Measurements from ENCODE around the gene ZNF618.

The ZNF618 gene

DNA sequence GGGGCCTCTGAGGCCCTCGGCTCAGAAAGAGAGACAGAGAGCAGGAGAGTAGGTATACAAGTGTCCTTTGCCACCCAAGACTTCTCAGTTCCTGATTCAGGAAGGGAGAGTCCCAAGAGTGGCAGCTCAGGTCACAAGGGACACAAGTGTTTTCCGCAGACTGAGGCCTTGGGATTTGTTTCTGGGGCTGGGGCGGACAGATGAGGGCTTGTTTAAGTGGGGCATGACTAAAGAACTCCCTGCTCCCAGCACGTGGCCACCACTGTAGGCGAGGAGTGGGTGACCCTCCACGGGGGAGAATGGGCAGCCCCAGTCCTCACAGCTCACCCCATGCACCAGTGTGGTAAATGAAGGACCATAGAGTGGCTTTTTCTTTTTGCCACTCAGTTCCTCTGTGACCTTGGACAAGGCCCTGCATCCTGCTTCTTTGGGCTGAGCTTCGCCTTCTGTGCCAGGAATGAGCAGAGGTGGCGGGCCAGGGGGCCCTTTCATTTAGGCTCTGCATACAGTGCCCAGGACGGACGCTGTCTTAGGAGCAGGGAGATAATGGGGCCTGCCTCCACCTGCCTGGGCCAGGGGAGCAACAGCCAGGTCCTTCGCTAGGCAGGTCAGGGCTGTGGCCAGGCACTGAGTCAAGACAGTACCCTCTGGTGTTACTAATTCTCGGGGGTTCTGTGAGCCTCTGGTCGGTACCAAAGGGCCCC, 151.2 kb downstream of the ZNF618 start:
- Histone ChIP-seq H3K27me3 (ENCODE audit: control insufficient read depth, low read length) (no peaks in the 10 kb centered on the region), H4K20me1 (ENCODE audit: control insufficient read depth, insufficient read depth, low read depth, low read length) (no peaks in the 10 kb centered on the region), H3K79me2 (ENCODE audit: control insufficient read depth, low read length) (no peaks in the 10 kb centered on the region), H3F3A (ENCODE audit: control insufficient read depth, insufficient read depth) (no peaks in the 10 kb centered on the region), H3K4me2 (ENCODE audit: low read length) (no peak overlapping the region), H3K4me1 (ENCODE audit: control insufficient read depth, low read length) (no peaks in the 10 kb centered on the region), H3K9me3 (ENCODE audit: control insufficient read depth, insufficient read depth, low read length) (0 out of 2 replicates have a peak, but pooled peaks cover 7% of the 10 kb centered on the region), H3K27ac (ENCODE audit: low read depth, low read length) (no peak overlapping the region), H3K9me2 (replicated peaks; ENCODE audit: control insufficient read depth, low read length) (no peaks in the 10 kb centered on the region), H3K36me3 (ENCODE audit: control insufficient read depth, low read length) (no peaks in the 10 kb centered on the region), H3K4me3 (ENCODE audit: low read length) (no peak overlapping the region)
- TF ChIP-seq, protein P1, sequence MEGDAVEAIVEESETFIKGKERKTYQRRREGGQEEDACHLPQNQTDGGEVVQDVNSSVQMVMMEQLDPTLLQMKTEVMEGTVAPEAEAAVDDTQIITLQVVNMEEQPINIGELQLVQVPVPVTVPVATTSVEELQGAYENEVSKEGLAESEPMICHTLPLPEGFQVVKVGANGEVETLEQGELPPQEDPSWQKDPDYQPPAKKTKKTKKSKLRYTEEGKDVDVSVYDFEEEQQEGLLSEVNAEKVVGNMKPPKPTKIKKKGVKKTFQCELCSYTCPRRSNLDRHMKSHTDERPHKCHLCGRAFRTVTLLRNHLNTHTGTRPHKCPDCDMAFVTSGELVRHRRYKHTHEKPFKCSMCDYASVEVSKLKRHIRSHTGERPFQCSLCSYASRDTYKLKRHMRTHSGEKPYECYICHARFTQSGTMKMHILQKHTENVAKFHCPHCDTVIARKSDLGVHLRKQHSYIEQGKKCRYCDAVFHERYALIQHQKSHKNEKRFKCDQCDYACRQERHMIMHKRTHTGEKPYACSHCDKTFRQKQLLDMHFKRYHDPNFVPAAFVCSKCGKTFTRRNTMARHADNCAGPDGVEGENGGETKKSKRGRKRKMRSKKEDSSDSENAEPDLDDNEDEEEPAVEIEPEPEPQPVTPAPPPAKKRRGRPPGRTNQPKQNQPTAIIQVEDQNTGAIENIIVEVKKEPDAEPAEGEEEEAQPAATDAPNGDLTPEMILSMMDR (IDR thresholded peaks at IDR 0.05; ENCODE audit: low read depth, low read length, poor library complexity, severe bottlenecking) = no peak
- no peak for TF ChIP-seq EZH2phosphoT487 (IDR thresholded peaks at IDR 0.05; ENCODE audit: borderline replicate concordance, low read length)

DNA sequence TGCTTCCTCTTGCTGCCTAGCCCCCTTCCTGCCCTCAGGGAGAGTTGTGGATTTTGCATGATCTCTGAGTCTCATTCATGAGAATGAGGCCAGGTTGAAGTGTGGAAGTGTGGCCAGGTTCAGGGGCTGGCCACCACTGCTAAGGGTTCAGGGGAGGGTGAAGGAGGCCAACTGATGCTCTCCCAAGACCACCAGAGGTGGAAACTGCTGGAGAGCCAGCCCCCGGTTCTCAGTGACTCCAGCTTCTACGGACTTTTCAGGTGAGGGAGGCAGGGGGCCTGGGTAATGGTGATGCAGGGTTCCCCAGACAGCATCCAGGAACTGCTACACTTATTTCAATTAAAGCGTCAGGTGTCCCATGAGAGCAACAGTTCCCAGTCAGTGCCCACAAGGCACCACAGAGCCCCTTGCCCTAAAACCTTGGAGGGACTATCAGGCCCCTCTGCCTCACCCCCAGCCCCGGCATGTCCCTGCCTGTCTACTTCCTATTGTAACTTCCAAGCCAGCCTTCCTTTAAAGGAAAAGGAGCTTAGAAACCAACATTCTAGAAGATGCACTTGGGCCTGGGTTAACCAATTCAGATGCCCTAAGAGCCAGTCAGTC, 151.9 kb downstream of the ZNF618 start:
- no peak for TF ChIP-seq EZH2phosphoT487 (IDR thresholded peaks at IDR 0.05; ENCODE audit: borderline replicate concordance, low read length)
- TF ChIP-seq, protein P1 (IDR thresholded peaks at IDR 0.05; ENCODE audit: low read depth, low read length, poor library complexity, severe bottlenecking) = no peak
- Histone ChIP-seq H3F3A (ENCODE audit: control insufficient read depth, insufficient read depth) (no peaks in the 10 kb centered on the region), H3K4me2 (ENCODE audit: low read length) (no peak overlapping the region), H3K36me3 (ENCODE audit: control insufficient read depth, low read length) (no peaks in the 10 kb centered on the region), H3K9me3 (ENCODE audit: control insufficient read depth, insufficient read depth, low read length) (0 out of 2 replicates have a peak, but pooled peaks cover 5% of the 10 kb centered on the region), H3K27me3 (ENCODE audit: control insufficient read depth, low read length) (no peaks in the 10 kb centered on the region), H4K20me1 (ENCODE audit: control insufficient read depth, insufficient read depth, low read depth, low read length) (no peaks in the 10 kb centered on the region), H3K4me3 (ENCODE audit: low read length) (no peak overlapping the region), H3K27ac (ENCODE audit: low read depth, low read length) (no peak overlapping the region), H3K79me2 (ENCODE audit: control insufficient read depth, low read length) (no peaks in the 10 kb centered on the region), H3K9me2 (replicated peaks; ENCODE audit: control insufficient read depth, low read length) (no peaks in the 10 kb centered on the region), H3K4me1 (ENCODE audit: control insufficient read depth, low read length) (no peaks in the 10 kb centered on the region)

DNA sequence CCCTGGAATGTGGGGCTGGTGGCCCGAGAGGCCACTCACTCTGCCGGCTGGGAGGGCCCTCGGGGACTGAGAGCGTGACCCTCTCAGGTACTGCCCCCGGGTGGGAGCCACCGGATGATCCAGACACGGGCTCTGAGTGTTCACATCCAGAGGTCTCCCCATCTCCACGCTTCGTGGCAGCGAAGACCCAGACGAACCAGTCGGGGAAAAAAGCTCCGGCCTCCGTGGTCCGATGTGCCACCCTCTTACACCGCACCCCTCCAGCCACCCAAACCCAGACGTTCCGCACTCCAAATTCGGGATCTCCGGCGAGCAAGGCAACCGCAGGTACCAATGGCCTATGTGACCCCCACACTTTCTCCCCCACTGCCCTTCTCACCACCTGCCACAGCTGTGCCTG, 152.5 kb downstream of the ZNF618 start:
- H3K79me2 ChIP-seq (ENCODE audit: control insufficient read depth, low read length) = no peaks in the 10 kb centered on the region
- TF ChIP-seq EZH2phosphoT487 (IDR thresholded peaks at IDR 0.05; ENCODE audit: borderline replicate concordance, low read length) = no peak
- no peak overlapping the region for H3K27ac ChIP-seq (ENCODE audit: low read depth, low read length)
- no peaks in the 10 kb centered on the region for H4K20me1 ChIP-seq (ENCODE audit: control insufficient read depth, insufficient read depth, low read depth, low read length)
- H3K4me3 ChIP-seq (ENCODE audit: low read length) = no peak overlapping the region
- no peaks in the 10 kb centered on the region for H3K27me3 ChIP-seq (ENCODE audit: control insufficient read depth, low read length)
- H3K4me1 ChIP-seq (ENCODE audit: control insufficient read depth, low read length) = no peaks in the 10 kb centered on the region
- no peaks in the 10 kb centered on the region for H3K36me3 ChIP-seq (ENCODE audit: control insufficient read depth, low read length)
- H3K4me2 ChIP-seq (ENCODE audit: low read length) = no peak overlapping the region
- H3K9me2 ChIP-seq (replicated peaks; ENCODE audit: control insufficient read depth, low read length) = no peaks in the 10 kb centered on the region
- 0 out of 2 replicates have a peak, but pooled peaks cover 5% of the 10 kb centered on the region for H3K9me3 ChIP-seq (ENCODE audit: control insufficient read depth, insufficient read depth, low read length)
- no peaks in the 10 kb centered on the region for H3F3A ChIP-seq (ENCODE audit: control insufficient read depth, insufficient read depth)
